Measurements from ENCODE around the gene EEF2. TPM values are rescaled to one million over a fixed set of nuclear protein-coding genes. Genes with fewer than 3 reads are reported as not detected.

Gene EEF2
- total and polyA plus RNA-seq, 2 of the 4 experiments (the other 2 are of a cell fraction), result 1,505 to 2,161 TPM

- TF ChIP-seq RAD21 (IDR thresholded peaks at IDR 0.05; ENCODE audit: low read length), result no peak
- no peak for TF ChIP-seq SMC3 (IDR thresholded peaks at IDR 0.05; ENCODE audit: low read depth, low read length)
- TF ChIP-seq CHD1 (IDR thresholded peaks at IDR 0.05; ENCODE audit: low read depth, low read length), result peak; percentile 24; the same call in 1 of the 2 replicates
Measured at GRCh38 chr19:3969435-3970312, 15.6 kb downstream of the EEF2 start (continued).
